Upper lobe of left lung (tissue), 6 donors: ENCODE measurements around the gene OTOGL. TPM values are rescaled to one million over a fixed set of nuclear protein-coding genes. Genes with fewer than 3 reads are reported as not detected.

Experiments
- ATAC-seq, 2 donors: fragments of 200-7000 bp; cut with Tn5 transposase; one replicate each; pipeline ENCODE4 v1.9.1; 2022; ENCODE audit warnings: mild to moderate bottlenecking in 2 of 2, moderate library complexity in 2 of 2; ENCODE audit not compliant: low FRiP score in 2 of 2
- DNase-seq, 2 donors: peaks; one replicate each; pipeline ENCODE4 v3.0.0-alpha.2; 2019 to 2020
- H3K27ac ChIP-seq, 4 donors: fragments of 200-600 bp; sonication (generic); one replicate each; pipeline ENCODE4 v1.5.1; 2016 to 2019
- H3K27me3 ChIP-seq, 4 donors: fragments of 200-600 bp; sonication (generic); one replicate each; pipeline ENCODE4 v1.5.1; 2017 to 2019
- H3K36me3 ChIP-seq, 4 donors: fragments of 200-600 bp; sonication (generic); one replicate each; pipeline ENCODE4 v1.5.1; 2016 to 2019
- H3K4me1 ChIP-seq, 4 donors: fragments of 200-600 bp; sonication (generic); one replicate each; pipeline ENCODE4 v1.5.1; 2018 to 2019
- H3K4me3 ChIP-seq, 4 donors: fragments of 200-600 bp; sonication (generic); one replicate each; pipeline ENCODE4 v1.5.1; 2017 to 2019; ENCODE audit warnings: mild to moderate bottlenecking in 2 of 4, moderate library complexity in 1 of 4
- H3K9me3 ChIP-seq, 4 donors: fragments of 200-600 bp; sonication (generic); one replicate each; pipeline ENCODE4 v1.5.1; 2018 to 2019
- CTCF ChIP-seq, 6 experiments: fragments of 450-650 bp in 4 of 6; fragments of 200-600 bp in 2 of 6; sonication (generic) in 2 of 6; IDR thresholded peaks; one replicate each; pipeline ENCODE4 v1.5.1; 2016 to 2019; ENCODE audit warnings: antibody characterized with exemption in 6 of 6
- EP300 ChIP-seq, 4 donors: sonication (generic); formaldehyde crosslinking; IDR thresholded peaks; one replicate each; pipeline ENCODE4 v1.5.1; 2017; ENCODE audit warnings: antibody characterized with exemption in 4 of 4, control low read depth in 2 of 4
- POLR2A ChIP-seq, 4 donors: fragments of 450-650 bp; IDR thresholded peaks; one replicate each; pipeline ENCODE4 v1.5.1; 2016 to 2017; ENCODE audit warnings: antibody characterized with exemption in 4 of 4, mild to moderate bottlenecking in 2 of 4
- POLR2AphosphoS5 ChIP-seq, 2 donors: sonication (generic); formaldehyde crosslinking; IDR thresholded peaks; one replicate each; pipeline ENCODE4 v1.5.1; 2017; ENCODE audit warnings: antibody characterized with exemption in 2 of 2
- WGBS, 2 donors: methylation state at CpG; one replicate each; pipeline ENCODE4 v1.1.5; 2017 to 2018; 5-methylcytosine and 5-hydroxymethylcytosine counted together
- total RNA-seq, 6 donors: library from RNA; depleted of rRNA in 4 of 6; stranded (reverse); fragments of >200 nt in 4 of 6; gene quantifications; one replicate each; pipeline versions ENCODE4 v1.1.0 to v1.2.1, GENCODE V29; 2016 to 2021
- donor health status: DM: no; HTN: no; CAD: no; lungs with moderate emphysema.
- donor health status: DM: no; HTN: yes; CAD: no; lungs with severe emphysema.

The OTOGL gene
- total RNA-seq, 6 donors from 2014 or later: 0.10 to 3.1 (median 0.21) TPM

DNA sequence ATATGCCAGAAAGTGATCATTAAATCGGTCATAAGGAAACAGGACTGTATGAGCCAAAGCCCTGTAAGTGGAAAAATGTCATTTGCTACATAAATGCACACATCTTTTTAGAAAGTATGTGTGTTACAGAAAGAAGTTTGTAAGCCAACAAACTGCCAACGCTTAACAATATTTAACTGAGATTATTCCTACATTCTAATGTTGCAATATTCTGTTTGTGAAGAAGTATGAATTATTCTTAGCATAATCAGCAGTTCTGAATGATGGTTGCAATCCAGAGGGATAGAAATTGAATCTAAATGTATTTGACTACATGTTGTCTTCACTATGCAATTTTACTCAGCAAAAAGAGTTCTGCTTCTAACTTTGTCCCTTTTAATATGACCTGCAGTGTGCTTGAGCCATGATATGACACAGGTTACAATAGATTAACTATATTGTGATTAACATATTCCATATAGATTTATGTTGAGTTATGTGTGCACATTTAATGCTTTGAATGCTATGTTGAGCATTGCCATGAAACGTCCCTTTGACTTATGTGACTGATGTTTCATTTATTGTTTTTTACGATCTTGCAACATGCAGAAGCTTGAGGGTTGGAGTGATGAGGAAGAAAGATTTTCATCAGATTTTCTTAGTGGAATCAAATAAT lies 277.9 kb downstream of the OTOGL start:
- no peaks in the 10 kb centered on the region for H3K36me3 ChIP-seq
- no peaks in the 10 kb centered on the region for H3K27me3 ChIP-seq
- H3K27ac ChIP-seq: no peak overlapping the region
- no peak for TF ChIP-seq EP300 (IDR thresholded peaks at IDR 0.05)
- TF ChIP-seq CTCF (IDR thresholded peaks at IDR 0.05): no peak
- no peak for TF ChIP-seq POLR2AphosphoS5 (IDR thresholded peaks at IDR 0.05)
- no peak for TF ChIP-seq POLR2A (IDR thresholded peaks at IDR 0.05)
- DNase-seq: no peak
- ATAC-seq: no peak
- WGBS, 2 donors: 67 to 72% methylated on average over 4 of the region's 4 CpGs
- H3K4me3 ChIP-seq: no peak overlapping the region
- no peaks in the 10 kb centered on the region for H3K4me1 ChIP-seq
- no peaks in the 10 kb centered on the region for H3K9me3 ChIP-seq

DNA sequence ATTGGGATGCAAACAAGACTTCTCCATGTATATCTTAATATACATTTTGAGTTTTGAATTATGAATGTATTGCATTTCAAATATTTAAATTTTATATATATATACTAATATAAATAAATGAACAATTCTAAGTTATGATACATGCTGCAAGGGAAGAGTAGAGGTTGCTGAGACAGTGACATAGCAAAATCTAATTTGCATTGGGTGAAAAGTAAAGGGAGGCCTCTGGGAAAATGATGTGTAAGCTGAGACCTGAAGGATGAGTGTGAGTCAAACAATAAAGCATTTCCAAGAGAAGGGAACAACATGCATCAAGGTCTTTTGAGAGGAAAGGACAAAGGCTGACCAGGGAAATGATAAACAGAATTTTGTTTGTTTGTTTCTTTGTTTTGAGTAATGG lies 281.8 kb downstream of the OTOGL start:
- Histone ChIP-seq H3K4me3 (no peak overlapping the region), H3K9me3 (no peaks in the 10 kb centered on the region), H3K27ac (no peak overlapping the region), H3K36me3 (no peaks in the 10 kb centered on the region), H3K27me3 (no peaks in the 10 kb centered on the region), H3K4me1 (no peaks in the 10 kb centered on the region)
- ATAC-seq (no peak), DNase-seq (no peak)
- TF ChIP-seq EP300 (IDR thresholded peaks at IDR 0.05): no peak
- TF ChIP-seq CTCF (IDR thresholded peaks at IDR 0.05): no peak
- no peak for TF ChIP-seq POLR2A (IDR thresholded peaks at IDR 0.05)
- no peak for TF ChIP-seq POLR2AphosphoS5 (IDR thresholded peaks at IDR 0.05)

DNA sequence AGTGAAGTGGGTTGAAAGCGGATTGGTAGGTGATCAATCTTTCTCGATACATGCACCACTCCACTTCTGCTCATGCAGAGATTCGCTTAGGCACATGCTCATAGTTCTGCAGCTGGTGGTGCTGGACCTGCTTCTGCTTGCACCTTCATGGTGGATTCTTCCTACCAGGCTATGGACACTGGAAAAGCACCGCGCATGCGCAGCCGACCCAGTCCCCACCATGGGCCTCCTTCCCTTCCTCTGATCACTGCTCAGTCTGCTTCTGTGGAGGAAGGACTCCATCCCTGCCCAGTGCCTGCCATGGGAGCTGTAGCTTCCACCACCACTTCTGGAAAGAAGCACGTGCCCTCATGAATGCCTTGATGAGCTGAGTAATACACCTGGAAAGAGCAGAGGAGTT lies 282.9 kb downstream of the OTOGL start:
- Histone ChIP-seq H3K36me3 (no peaks in the 10 kb centered on the region), H3K27me3 (no peaks in the 10 kb centered on the region), H3K4me3 (no peak overlapping the region), H3K4me1 (no peaks in the 10 kb centered on the region), H3K9me3 (no peaks in the 10 kb centered on the region), H3K27ac (no peak overlapping the region)
- DNase-seq (peak in 1 of 2 donors; percentile 15), ATAC-seq (no peak)
- TF ChIP-seq POLR2A (IDR thresholded peaks at IDR 0.05) (no peak), EP300 (IDR thresholded peaks at IDR 0.05) (no peak), POLR2AphosphoS5 (IDR thresholded peaks at IDR 0.05) (no peak), CTCF (IDR thresholded peaks at IDR 0.05) (no peak)
- WGBS, 2 donors: 90 to 94% methylated on average over 8 of the region's 8 CpGs

GRCh38 chr12:80400571-80400991 lies 301.2 kb downstream of the OTOGL start:
- DNase-seq: peak in 1 of 2 donors; percentile 79
- H3K9me3 ChIP-seq: no peaks in the 10 kb centered on the region
- no peaks in the 10 kb centered on the region for H3K36me3 ChIP-seq
- ATAC-seq: peak in 1 of 2 donors; percentile 42
- TF ChIP-seq POLR2A (IDR thresholded peaks at IDR 0.05) (no peak), EP300 (IDR thresholded peaks at IDR 0.05) (no peak), POLR2AphosphoS5 (IDR thresholded peaks at IDR 0.05) (no peak), CTCF (IDR thresholded peaks at IDR 0.05) (no peak)
- no peaks in the 10 kb centered on the region for H3K27me3 ChIP-seq
- no peaks in the 10 kb centered on the region for H3K4me1 ChIP-seq
- no peak overlapping the region for H3K27ac ChIP-seq
- H3K4me3 ChIP-seq: peak overlapping the region in 1 of 4 donors; percentile 25
- 25 to 39% methylated on average over 9 to 18 of the region's 20 CpGs for WGBS, 2 donors

DNA sequence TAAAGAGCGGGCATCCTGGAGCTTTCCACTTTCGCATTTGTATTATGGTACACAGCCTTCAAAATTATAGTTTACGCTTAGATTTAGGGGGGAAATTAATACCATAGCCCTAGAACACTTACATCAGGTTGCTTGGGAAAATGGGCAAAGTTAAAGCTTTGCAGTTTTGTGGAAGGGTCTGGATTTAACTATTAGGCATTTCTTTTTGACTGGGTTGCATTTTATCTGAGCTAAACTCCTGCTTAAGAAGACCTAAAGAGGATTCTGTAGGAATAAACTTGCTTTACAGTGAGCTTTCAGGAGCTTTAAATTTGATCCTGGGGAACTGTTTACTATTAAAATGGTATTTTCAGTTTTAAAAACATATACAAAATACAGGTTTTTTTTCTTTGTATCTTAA lies 301.9 kb downstream of the OTOGL start:
- ATAC-seq (no peak), DNase-seq (no peak)
- Histone ChIP-seq H3K27me3 (no peaks in the 10 kb centered on the region), H3K4me1 (no peaks in the 10 kb centered on the region), H3K27ac (no peak overlapping the region), H3K9me3 (no peaks in the 10 kb centered on the region), H3K36me3 (no peaks in the 10 kb centered on the region), H3K4me3 (no peak overlapping the region)
- TF ChIP-seq EP300 (IDR thresholded peaks at IDR 0.05): no peak
- TF ChIP-seq CTCF (IDR thresholded peaks at IDR 0.05): no peak
- TF ChIP-seq POLR2AphosphoS5 (IDR thresholded peaks at IDR 0.05): no peak
- no peak for TF ChIP-seq POLR2A (IDR thresholded peaks at IDR 0.05)
- 86 to 92% methylated on average over 3 of the region's 3 CpGs for WGBS, 2 donors
